MCF 10A (cell line): ENCODE measurements around the gene COMMD1. TPM values are rescaled to one million over a fixed set of nuclear protein-coding genes. Genes with fewer than 3 reads are reported as not detected.
A peak's percentile ranks its signal among the peaks of the same experiment; 100 is the strongest.

Experiments used
- BruUV-seq: library from RNA; stranded (reverse); fragments of 400-500 nt; replicated peaks from 2 replicates; lab custom pipeline; 2021; lab: Mats Ljungman, UMichigan
- CTCF ChIA-PET: fragments of 300-600 bp; sonication (Branson Sonifier 250); formaldehyde crosslinking; extraction: SDS; loops from one replicate; lab custom pipeline; 2021; ENCODE audit warnings: antibody characterized with exemption, inconsistent platforms; lab: Yijun Ruan, JAX
- POLR2A ChIA-PET: fragments of 300-600, 350-650 bp; sonication (Branson Sonifier 250); formaldehyde crosslinking; extraction: SDS; loops from one replicate; lab custom pipeline; 2020; ENCODE audit warnings: antibody characterized with exemption, inconsistent platforms; lab: Yijun Ruan, JAX
- DNase-seq: peaks from one replicate; pipeline ENCODE4 v3.0.0-alpha.2; 2018; ENCODE audit not compliant: unreplicated experiment
- H3K27ac Mint-ChIP-seq: one replicate; pipeline ENCODE4 v1.8.0; 2022; ENCODE audit warnings: mild to moderate bottlenecking, low read depth, mixed read lengths; ENCODE audit not compliant: unreplicated experiment
- H3K27me3 Mint-ChIP-seq: one replicate; pipeline ENCODE4 v1.8.0; 2022; ENCODE audit warnings: mixed read lengths; ENCODE audit not compliant: insufficient read depth, unreplicated experiment
- H3K36me3 Mint-ChIP-seq: one replicate; pipeline ENCODE4 v1.8.0; 2022; ENCODE audit warnings: mild to moderate bottlenecking, moderate library complexity, mixed read lengths; ENCODE audit not compliant: insufficient read depth, unreplicated experiment
- H3K4me1 Mint-ChIP-seq: one replicate; pipeline ENCODE4 v1.8.0; 2022; ENCODE audit warnings: mixed read lengths; ENCODE audit not compliant: insufficient read depth, unreplicated experiment
- H3K4me3 Mint-ChIP-seq: one replicate; pipeline ENCODE4 v1.8.0; 2022; ENCODE audit warnings: mild to moderate bottlenecking, moderate library complexity, mixed read lengths; ENCODE audit not compliant: unreplicated experiment
- H3K9me3 Mint-ChIP-seq: one replicate; pipeline ENCODE4 v1.8.0; 2022; ENCODE audit warnings: mixed read lengths; ENCODE audit not compliant: unreplicated experiment
- intact Hi-C: fragments of 100-400 bp; cut with micrococcal nuclease; formaldehyde crosslinking; loops from 2 replicates; pipeline ENCODE4 v1.14.1; 2022
- total RNA-seq: library from RNA; stranded (reverse); gene quantifications from 2 replicates; pipeline ENCODE4 v1.2.3, GENCODE V29; 2022
- TF ChIP-seq, protein P1 (sequence below): fragments of 200-600 bp; IDR thresholded peaks from one replicate; pipeline ENCODE4 v1.8.0; 2022; ENCODE audit warnings: antibody characterized with exemption, mild to moderate bottlenecking; ENCODE audit not compliant: unreplicated experiment

COMMD1 gene
- total RNA-seq, 1 experiment from 2014 or later, result 33.8 TPM

DNA sequence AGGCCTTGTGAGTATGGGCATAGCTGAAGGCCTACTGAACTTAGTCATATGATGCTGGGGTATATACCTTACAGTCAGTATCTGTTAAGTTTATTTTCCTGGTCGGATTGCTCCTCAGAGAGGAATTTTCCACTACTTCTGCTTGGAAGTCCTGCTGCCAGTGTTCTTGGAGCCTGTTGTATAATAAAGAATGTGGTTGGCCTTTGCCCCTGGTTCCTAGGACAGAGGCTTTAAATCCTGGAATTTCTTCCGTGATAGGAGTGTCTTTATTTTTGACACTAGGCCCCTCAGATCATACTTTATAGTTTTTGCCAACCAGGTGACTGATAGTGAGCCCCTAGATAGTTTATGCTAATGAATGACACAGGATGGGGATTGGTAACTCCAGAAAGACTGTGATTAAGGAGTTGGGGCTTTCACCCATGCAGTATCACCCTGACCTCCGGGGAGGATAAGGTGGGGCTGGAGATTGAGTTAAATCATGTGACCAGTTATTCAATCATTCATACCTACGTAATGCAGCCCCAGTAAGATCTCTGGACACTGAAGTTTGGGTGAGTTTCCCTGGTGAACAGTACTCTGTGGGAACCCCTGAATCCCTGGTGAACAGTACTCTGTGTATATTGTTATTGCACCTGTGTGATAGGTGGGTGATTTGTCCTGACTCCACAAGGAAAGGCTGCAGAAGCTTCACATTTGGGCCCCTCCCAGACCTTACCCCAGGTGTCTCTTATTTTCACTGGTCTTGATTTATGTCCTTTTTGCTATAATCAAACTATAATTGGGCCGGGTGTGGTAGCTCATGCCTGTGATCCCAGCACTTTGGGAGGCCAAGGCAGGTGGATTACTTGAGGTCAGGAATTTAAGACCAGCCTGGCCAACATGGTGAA, 56.9 kb downstream of the COMMD1 start:
- H3K9me3 Mint-ChIP-seq, result peaks cover 15% of the 10 kb centered on the region
- no peak overlapping the region for H3K4me3 Mint-ChIP-seq
- intact Hi-C loops, result no loop called here
- POLR2A ChIA-PET, result interaction anchor here (0.6 kb wide), 1 partner anchor 769 kb away, joined by 3 read pairs; no protein-coding TSS in a partner anchor
- no peaks in the 10 kb centered on the region for H3K27me3 Mint-ChIP-seq
- H3K36me3 Mint-ChIP-seq, result no peaks in the 10 kb centered on the region
- TF ChIP-seq, protein P1, sequence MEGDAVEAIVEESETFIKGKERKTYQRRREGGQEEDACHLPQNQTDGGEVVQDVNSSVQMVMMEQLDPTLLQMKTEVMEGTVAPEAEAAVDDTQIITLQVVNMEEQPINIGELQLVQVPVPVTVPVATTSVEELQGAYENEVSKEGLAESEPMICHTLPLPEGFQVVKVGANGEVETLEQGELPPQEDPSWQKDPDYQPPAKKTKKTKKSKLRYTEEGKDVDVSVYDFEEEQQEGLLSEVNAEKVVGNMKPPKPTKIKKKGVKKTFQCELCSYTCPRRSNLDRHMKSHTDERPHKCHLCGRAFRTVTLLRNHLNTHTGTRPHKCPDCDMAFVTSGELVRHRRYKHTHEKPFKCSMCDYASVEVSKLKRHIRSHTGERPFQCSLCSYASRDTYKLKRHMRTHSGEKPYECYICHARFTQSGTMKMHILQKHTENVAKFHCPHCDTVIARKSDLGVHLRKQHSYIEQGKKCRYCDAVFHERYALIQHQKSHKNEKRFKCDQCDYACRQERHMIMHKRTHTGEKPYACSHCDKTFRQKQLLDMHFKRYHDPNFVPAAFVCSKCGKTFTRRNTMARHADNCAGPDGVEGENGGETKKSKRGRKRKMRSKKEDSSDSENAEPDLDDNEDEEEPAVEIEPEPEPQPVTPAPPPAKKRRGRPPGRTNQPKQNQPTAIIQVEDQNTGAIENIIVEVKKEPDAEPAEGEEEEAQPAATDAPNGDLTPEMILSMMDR, result no peak
- H3K4me1 Mint-ChIP-seq, result peaks cover 7% of the 10 kb centered on the region
- DNase-seq, result no peak
- CTCF ChIA-PET, result no interaction called here
- no TSS peak for BruUV-seq
- H3K27ac Mint-ChIP-seq, result no peak overlapping the region

DNA sequence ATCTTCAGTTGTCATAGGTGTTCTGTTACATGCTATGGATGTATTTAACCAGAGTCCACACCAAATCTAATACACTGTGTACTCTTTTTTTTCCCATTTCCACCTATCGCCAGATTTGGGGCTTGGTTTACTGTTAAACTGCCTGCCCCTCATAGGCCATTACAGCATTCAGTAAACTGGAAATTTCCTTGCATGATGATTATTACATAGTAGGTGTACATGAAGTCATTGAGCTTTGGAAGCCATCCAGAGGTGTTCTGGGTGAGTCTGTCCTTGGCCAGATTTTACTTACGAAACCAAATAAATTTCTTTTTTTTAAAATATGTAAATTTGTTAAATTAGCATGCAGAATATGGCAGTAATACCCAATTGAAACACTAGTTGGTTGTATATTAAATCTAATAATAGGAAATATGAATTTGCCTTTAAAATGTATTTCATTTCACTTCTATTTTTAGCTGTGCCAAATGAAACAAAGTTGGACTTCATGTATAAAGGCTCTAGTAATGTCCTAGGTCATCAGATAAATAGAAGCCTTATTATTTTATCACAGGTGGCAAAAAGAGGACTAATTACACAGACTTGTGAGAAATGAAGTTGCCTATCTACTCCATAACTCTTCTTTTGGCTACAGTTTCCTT, 60.7 kb downstream of the COMMD1 start:
- TF ChIP-seq, protein P1, result no peak
- no peaks in the 10 kb centered on the region for H3K36me3 Mint-ChIP-seq
- no peak overlapping the region for H3K4me3 Mint-ChIP-seq
- peaks cover 5% of the 10 kb centered on the region for H3K4me1 Mint-ChIP-seq
- peak overlapping the region; percentile 50 for H3K27ac Mint-ChIP-seq
- CTCF ChIA-PET, result interaction anchor here (0.7 to 1.8 kb wide), 4 partner anchors 10 to 48 kb away, joined by 3 to 8 read pairs (median 3); no protein-coding TSS in a partner anchor
- intact Hi-C loops, result no loop called here
- POLR2A ChIA-PET, result interaction anchor here (0.6 to 1.6 kb wide), 2 partner anchors 11 to 397 kb away, joined by 3 to 4 read pairs; no protein-coding TSS in a partner anchor
- H3K27me3 Mint-ChIP-seq, result no peaks in the 10 kb centered on the region
- H3K9me3 Mint-ChIP-seq, result peaks cover 8% of the 10 kb centered on the region
- no TSS peak for BruUV-seq
- DNase-seq, result peak; percentile 39

DNA sequence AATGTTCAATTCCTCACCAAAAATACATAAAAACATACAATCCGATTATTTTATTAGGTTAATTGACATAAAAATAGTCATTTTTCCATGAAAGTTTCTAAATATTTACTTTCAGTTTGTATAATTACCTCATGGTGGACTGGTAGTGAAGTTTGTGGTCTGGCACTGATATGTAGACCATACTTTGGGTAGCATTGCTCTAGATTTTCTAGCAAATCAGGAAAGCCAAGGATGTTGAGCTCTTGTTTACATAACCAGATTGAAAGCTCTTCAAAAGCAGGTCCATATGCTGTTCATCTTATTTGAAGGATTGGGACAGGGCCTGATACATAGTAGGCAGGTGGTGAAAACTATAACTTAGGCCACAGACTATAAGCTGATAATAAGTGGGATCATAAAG, 61.8 kb downstream of the COMMD1 start:
- no peaks in the 10 kb centered on the region for H3K9me3 Mint-ChIP-seq
- no peaks in the 10 kb centered on the region for H3K27me3 Mint-ChIP-seq
- intact Hi-C loops, result no loop called here
- H3K4me1 Mint-ChIP-seq, result peaks cover 9% of the 10 kb centered on the region
- H3K36me3 Mint-ChIP-seq, result no peaks in the 10 kb centered on the region
- H3K4me3 Mint-ChIP-seq, result no peak overlapping the region
- TF ChIP-seq, protein P1, result no peak
- ChIA-PET CTCF (interaction anchor here (0.7 kb wide), 1 partner anchor 165 kb away, joined by 3 read pairs; no protein-coding TSS in a partner anchor), POLR2A (interaction anchor here (0.5 kb wide), 1 partner anchor 993 kb away, joined by 3 read pairs; no protein-coding TSS in a partner anchor)
- H3K27ac Mint-ChIP-seq, result peak overlapping the region; percentile 50
- no TSS peak for BruUV-seq
- no peak for DNase-seq

DNA sequence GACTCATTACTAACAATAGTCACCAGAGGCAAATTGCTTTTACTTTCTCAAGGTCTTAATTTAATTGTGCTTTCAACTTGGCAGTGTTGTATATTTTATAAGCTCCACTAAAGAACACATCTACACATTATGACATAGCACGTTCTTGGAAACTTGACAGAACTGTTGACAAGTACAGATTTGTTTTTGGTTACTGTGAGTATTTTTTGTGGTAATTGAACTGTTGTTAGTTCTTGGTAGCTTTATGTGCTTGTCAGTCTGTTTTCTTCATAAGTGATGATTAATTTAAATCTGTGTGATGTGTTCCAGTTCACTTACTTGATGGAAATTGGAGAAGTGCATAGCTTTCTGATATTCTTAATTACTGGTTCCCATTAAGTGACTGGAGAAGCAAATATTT, 63.9 kb downstream of the COMMD1 start:
- no TSS peak for BruUV-seq
- Mint-ChIP-seq H3K9me3 (no peaks in the 10 kb centered on the region), H3K36me3 (no peaks in the 10 kb centered on the region), H3K4me3 (no peak overlapping the region), H3K27ac (no peak overlapping the region), H3K27me3 (no peaks in the 10 kb centered on the region), H3K4me1 (peaks cover 9% of the 10 kb centered on the region)
- POLR2A ChIA-PET, result interaction anchor here (0.6 to 2.0 kb wide), 9 partner anchors 9 to 441 kb away, joined by 3 to 18 read pairs (median 3); no protein-coding TSS in a partner anchor
- CTCF ChIA-PET, result interaction anchor here (0.6 to 1.0 kb wide), 3 partner anchors 25 to 443 kb away, joined by 3 to 5 read pairs (median 3); no protein-coding TSS in a partner anchor
- DNase-seq, result no peak
- TF ChIP-seq, protein P1, result no peak
- intact Hi-C loops, result no loop called here
